ENCODE data around the gene HGF.
"Not testable (repeated sequence)": the region's sequence is repeated elsewhere in the genome, so short reads cannot be mapped to it uniquely, and the experiment has no call there.

HGF gene

GRCh38 chr7:81769891-81770727, at the start of gene HGF:
Gene HGF, minus strand, starts transcription at chr7:81770047. Its CDS starts 76 bp downstream, at chr7:81769971.
- FAIRE-seq (no peak), DNase-seq (ENCODE audit: insufficient read length, low spot score) (no peak)

- no peak for DNase-seq (ENCODE audit: insufficient read length, low spot score)
- no peak for FAIRE-seq
These were observed 46.5 kb upstream of the HGF start for GRCh38 chr7:81816312-81816711.

- not testable (repeated sequence) for FAIRE-seq; DNase-seq (ENCODE audit: insufficient read length, low spot score)
These were observed 43.1 kb upstream of the HGF start for GRCh38 chr7:81812866-81813476.

GRCh38 chr7:81811956-81812865, 42.4 kb upstream of the HGF start:
- DNase-seq (ENCODE audit: insufficient read length, low spot score) (no peak), FAIRE-seq (no peak)

GRCh38 chr7:81810476-81811155, 40.8 kb upstream of the HGF start:
- DNase-seq (ENCODE audit: insufficient read length, low spot score) (no peak), FAIRE-seq (no peak)

GRCh38 chr7:81808310-81808709, 38.5 kb upstream of the HGF start:
- not testable (repeated sequence) for DNase-seq (ENCODE audit: insufficient read length, low spot score); FAIRE-seq

GRCh38 chr7:81803267-81803666, 33.4 kb upstream of the HGF start:
- DNase-seq (ENCODE audit: insufficient read length, low spot score) = no peak

GRCh38 chr7:81802251-81802650, 32.4 kb upstream of the HGF start:
- DNase-seq (ENCODE audit: insufficient read length, low spot score) = no peak
- no peak for FAIRE-seq

More at GRCh38 chr7:81803267-81803666, 33.4 kb upstream of the HGF start:
- FAIRE-seq = no peak

GRCh38 chr7:81801532-81801931, 31.7 kb upstream of the HGF start:
- DNase-seq (ENCODE audit: insufficient read length, low spot score) (no peak), FAIRE-seq (no peak)

- FAIRE-seq = no peak
- DNase-seq (ENCODE audit: insufficient read length, low spot score) = no peak
These were observed 22.0 kb upstream of the HGF start for GRCh38 chr7:81791568-81792518.

GRCh38 chr7:81790686-81791085, 20.8 kb upstream of the HGF start:
- FAIRE-seq (no peak), DNase-seq (ENCODE audit: insufficient read length, low spot score) (no peak)

- DNase-seq (ENCODE audit: insufficient read length, low spot score) (no peak), FAIRE-seq (no peak)
These were observed 20.3 kb upstream of the HGF start for GRCh38 chr7:81790120-81790500.

GRCh38 chr7:81789406-81790119, 19.7 kb upstream of the HGF start:
- FAIRE-seq = no peak

GRCh38 chr7:81788246-81788645, 18.4 kb upstream of the HGF start:
- DNase-seq (ENCODE audit: insufficient read length, low spot score) (no peak), FAIRE-seq (no peak)

More at GRCh38 chr7:81789406-81790119, 19.7 kb upstream of the HGF start:
- DNase-seq (ENCODE audit: insufficient read length, low spot score) = no peak

GRCh38 chr7:81783818-81784217, 14.0 kb upstream of the HGF start:
- no peak for DNase-seq (ENCODE audit: insufficient read length, low spot score)
- FAIRE-seq = no peak

- FAIRE-seq = no peak
- no peak for DNase-seq (ENCODE audit: insufficient read length, low spot score)
These were observed 11.3 kb upstream of the HGF start for GRCh38 chr7:81780914-81781693.

GRCh38 chr7:81779706-81780105, 9.9 kb upstream of the HGF start:
- no peak for FAIRE-seq
- no peak for DNase-seq (ENCODE audit: insufficient read length, low spot score)

GRCh38 chr7:81777697-81778096, 7.8 kb upstream of the HGF start:
- no peak for FAIRE-seq

More at GRCh38 chr7:81777697-81778096, 7.8 kb upstream of the HGF start:
- no peak for DNase-seq (ENCODE audit: insufficient read length, low spot score)

Measured in GM19239 (cell line).